WTC11 (cell line): ENCODE measurements around the gene ABL1. TPM values are rescaled to one million over a fixed set of nuclear protein-coding genes. Genes with fewer than 3 reads are reported as not detected.
A peak's percentile ranks its signal among the peaks of the same experiment; 100 is the strongest.

ENCODE experiments used
- ATAC-seq: fragments of 200-7000 bp; cut with Tn5 transposase; 2 replicates; pipeline ENCODE4 v1.10.0; 2021; ENCODE audit warnings: mild to moderate bottlenecking, moderate library complexity
- CTCF ChIA-PET: fragments of 300-600 bp; sonication (Branson Sonifier 250); formaldehyde crosslinking; loops from one replicate; lab custom pipeline; 2021; ENCODE audit warnings: antibody characterized with exemption; lab: Charles Lee
- POLR2A ChIA-PET: fragments of 350-600 bp; sonication (Branson Sonifier 250); formaldehyde crosslinking; loops from one replicate; lab custom pipeline; 2021; ENCODE audit warnings: antibody characterized with exemption; lab: Charles Lee
- DNase-seq: peaks from one replicate; pipeline ENCODE4 v3.0.0; 2021; ENCODE audit warnings: low spot score
- H3K27ac Mint-ChIP-seq: 2 replicates; pipeline ENCODE4 v1.8.0; 2021; ENCODE audit warnings: mixed read lengths
- H3K27me3 Mint-ChIP-seq: 2 replicates; pipeline ENCODE4 v1.8.0; 2021; ENCODE audit warnings: low read depth, mild to moderate bottlenecking, moderate library complexity, mixed read lengths
- H3K36me3 Mint-ChIP-seq: 2 replicates; pipeline ENCODE4 v1.8.0; 2021; ENCODE audit warnings: mixed read lengths
- H3K4me1 Mint-ChIP-seq: 2 replicates; pipeline ENCODE4 v1.8.0; 2022; ENCODE audit warnings: mixed read lengths
- H3K4me3 Mint-ChIP-seq: 2 replicates; pipeline ENCODE4 v1.8.0; 2021; ENCODE audit warnings: mild to moderate bottlenecking, moderate library complexity, mixed read lengths
- H3K9me3 Mint-ChIP-seq: 2 replicates; pipeline ENCODE4 v1.8.0; 2021; ENCODE audit warnings: mixed read lengths
- ARID4B ChIP-seq: sonication (generic); formaldehyde crosslinking; IDR thresholded peaks from 2 replicates; pipeline ENCODE4 v1.8.0; 2023; ENCODE audit warnings: missing genetic modification reagents, mild to moderate bottlenecking, borderline replicate concordance
- ETV6 ChIP-seq: sonication (generic); formaldehyde crosslinking; IDR thresholded peaks from 2 replicates; pipeline ENCODE4 v1.8.1; 2022; ENCODE audit warnings: mild to moderate bottlenecking, missing genetic modification reagents
- FOXJ3 ChIP-seq: sonication (generic); formaldehyde crosslinking; IDR thresholded peaks from 2 replicates; pipeline ENCODE4 v1.9.0; 2021; ENCODE audit warnings: missing genetic modification reagents, mild to moderate bottlenecking, borderline replicate concordance
- GTF2I ChIP-seq: fragments of 250-450 bp; sonication (Bioruptor Pico); conservative IDR thresholded peaks from 2 replicates; pipeline ENCODE4 v1.4.0; 2021; ENCODE audit warnings: mild to moderate bottlenecking
- MXD4 ChIP-seq: fragments of 250-450 bp; sonication (Bioruptor Pico); IDR thresholded peaks from 2 replicates; pipeline ENCODE4 v1.8.0; 2021; ENCODE audit warnings: mild to moderate bottlenecking, moderate library complexity, borderline replicate concordance
- MYBL2 ChIP-seq: sonication (generic); formaldehyde crosslinking; IDR thresholded peaks from 2 replicates; pipeline ENCODE4 v1.8.1; 2023; ENCODE audit warnings: mild to moderate bottlenecking, moderate library complexity, missing genetic modification reagents
- NFYB ChIP-seq: sonication (generic); formaldehyde crosslinking; conservative IDR thresholded peaks from 2 replicates; pipeline ENCODE4 v1.8.0; 2022; ENCODE audit warnings: low read depth, missing genetic modification reagents
- NR1H2 ChIP-seq: sonication (generic); formaldehyde crosslinking; IDR thresholded peaks from 2 replicates; pipeline ENCODE4 v1.9.0; 2021; ENCODE audit warnings: mild to moderate bottlenecking, moderate library complexity, missing genetic modification reagents
- PREB ChIP-seq: sonication (generic); formaldehyde crosslinking; IDR thresholded peaks from 2 replicates; pipeline ENCODE4 v1.8.1; 2022; ENCODE audit warnings: mild to moderate bottlenecking, missing genetic modification reagents, moderate library complexity, borderline replicate concordance
- ZNF121 ChIP-seq: sonication (generic); formaldehyde crosslinking; IDR thresholded peaks from 2 replicates; pipeline ENCODE4 v1.8.0; 2023; ENCODE audit warnings: missing genetic modification reagents
- ZNF263 ChIP-seq: sonication (generic); formaldehyde crosslinking; IDR thresholded peaks from 2 replicates; pipeline ENCODE4 v1.8.1; 2022; ENCODE audit warnings: low read depth, mild to moderate bottlenecking, moderate library complexity, missing genetic modification reagents
- ZNF396 ChIP-seq: fragments of 250-450 bp; sonication (Bioruptor Pico); IDR thresholded peaks from 2 replicates; pipeline ENCODE4 v1.8.0; 2021; ENCODE audit warnings: mild to moderate bottlenecking, moderate library complexity, borderline replicate concordance
- ZNF425 ChIP-seq: fragments of 250-450 bp; sonication (Bioruptor Pico); conservative IDR thresholded peaks from 2 replicates; pipeline ENCODE4 v1.9.0; 2021; ENCODE audit warnings: mild to moderate bottlenecking
- total RNA-seq: library from RNA; stranded (reverse); gene quantifications from 3 replicates; pipeline ENCODE4 v1.2.3, GENCODE V29; 2021
- TF ChIP-seq, protein P1 (sequence below): sonication (generic); formaldehyde crosslinking; IDR thresholded peaks from 2 replicates; pipeline ENCODE4 v1.8.1; 2022; ENCODE audit warnings: low read depth, mild to moderate bottlenecking, moderate library complexity, missing genetic modification reagents, borderline replicate concordance
- TF ChIP-seq, protein P2 (sequence below): sonication (generic); formaldehyde crosslinking; IDR thresholded peaks from 2 replicates; pipeline ENCODE4 v1.8.1; 2023; ENCODE audit warnings: mild to moderate bottlenecking, missing genetic modification reagents, moderate library complexity

The ABL1 gene
- total RNA-seq, 1 experiment from 2014 or later = 104 TPM

DNA sequence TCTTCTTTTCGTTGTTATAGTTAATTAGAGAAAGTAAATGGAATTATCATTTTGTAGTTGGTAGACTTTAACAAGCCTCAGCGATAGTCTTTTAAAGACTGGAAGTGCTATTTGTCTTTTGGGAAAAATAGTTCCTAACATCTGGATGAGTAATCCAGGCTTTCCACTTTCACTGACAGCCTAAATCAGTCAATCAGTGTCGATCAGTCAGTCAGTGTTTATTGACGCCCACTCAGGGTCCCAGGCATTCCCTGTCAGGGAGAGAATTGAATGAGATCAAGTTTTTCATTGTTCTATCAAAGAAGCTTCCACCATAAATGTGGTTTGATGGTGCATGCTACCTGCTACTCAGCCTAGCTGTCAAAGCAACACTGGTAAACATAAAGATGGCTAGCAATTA is 2.6 kb downstream of the ABL1 start:
- ATAC-seq = no peak
- CTCF ChIA-PET = no interaction called here
- H3K36me3 Mint-ChIP-seq = no peaks in the 10 kb centered on the region
- no peaks in the 10 kb centered on the region for H3K27me3 Mint-ChIP-seq
- H3K4me3 Mint-ChIP-seq = peak overlapping the region; percentile 88
- peaks cover 70% of the 10 kb centered on the region for H3K4me1 Mint-ChIP-seq
- no peak for DNase-seq
- H3K9me3 Mint-ChIP-seq = no peaks in the 10 kb centered on the region
- TF ChIP-seq NR1H2 (CRISPR knock-in tag) (no peak), ETV6 (CRISPR knock-in tag) (no peak), MYBL2 (no peak), MXD4 (CRISPR knock-in tag) (no peak), ZNF121 (no peak), NFYB (CRISPR knock-in tag) (no peak), ARID4B (CRISPR knock-in tag) (no peak), ZNF263 (no peak), GTF2I (no peak), FOXJ3 (CRISPR knock-in tag) (no peak), ZNF425 (CRISPR knock-in tag) (no peak), ZNF396 (no peak), PREB (CRISPR knock-in tag) (no peak)
- TF ChIP-seq, protein P1, sequence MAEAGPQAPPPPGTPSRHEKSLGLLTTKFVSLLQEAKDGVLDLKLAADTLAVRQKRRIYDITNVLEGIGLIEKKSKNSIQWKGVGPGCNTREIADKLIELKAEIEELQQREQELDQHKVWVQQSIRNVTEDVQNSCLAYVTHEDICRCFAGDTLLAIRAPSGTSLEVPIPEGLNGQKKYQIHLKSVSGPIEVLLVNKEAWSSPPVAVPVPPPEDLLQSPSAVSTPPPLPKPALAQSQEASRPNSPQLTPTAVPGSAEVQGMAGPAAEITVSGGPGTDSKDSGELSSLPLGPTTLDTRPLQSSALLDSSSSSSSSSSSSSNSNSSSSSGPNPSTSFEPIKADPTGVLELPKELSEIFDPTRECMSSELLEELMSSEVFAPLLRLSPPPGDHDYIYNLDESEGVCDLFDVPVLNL (CRISPR knock-in tag) = no peak
- TF ChIP-seq, protein P2, sequence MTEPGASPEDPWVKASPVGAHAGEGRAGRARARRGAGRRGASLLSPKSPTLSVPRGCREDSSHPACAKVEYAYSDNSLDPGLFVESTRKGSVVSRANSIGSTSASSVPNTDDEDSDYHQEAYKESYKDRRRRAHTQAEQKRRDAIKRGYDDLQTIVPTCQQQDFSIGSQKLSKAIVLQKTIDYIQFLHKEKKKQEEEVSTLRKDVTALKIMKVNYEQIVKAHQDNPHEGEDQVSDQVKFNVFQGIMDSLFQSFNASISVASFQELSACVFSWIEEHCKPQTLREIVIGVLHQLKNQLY = no peak
- no peak overlapping the region for H3K27ac Mint-ChIP-seq
- POLR2A ChIA-PET = no interaction called here
